Osteocyte (in vitro differentiated cells): ENCODE data around the gene HNRNPA1L2. TPM values are rescaled to one million over a fixed set of nuclear protein-coding genes. Genes with fewer than 3 reads are reported as not detected.
"Not testable (repeated sequence)": the region's sequence is repeated elsewhere in the genome, so short reads cannot be mapped to it uniquely, and the experiment has no call there.

Experiments
- DNase-seq: peaks from one replicate; pipeline ENCODE4 v3.0.0; 2021; ENCODE audit warnings: mixed read lengths; ENCODE audit not compliant: unreplicated experiment; ENCODE audit errors: extremely low spot score
- H3K27ac Mint-ChIP-seq: one replicate; pipeline ENCODE4 v1.8.0; 2021; ENCODE audit warnings: mild to moderate bottlenecking, mixed read lengths; ENCODE audit not compliant: unreplicated experiment
- H3K27me3 Mint-ChIP-seq: one replicate; pipeline ENCODE4 v1.8.0; 2021; ENCODE audit warnings: mixed read lengths; ENCODE audit not compliant: unreplicated experiment
- H3K36me3 Mint-ChIP-seq: one replicate; pipeline ENCODE4 v1.8.0; 2021; ENCODE audit warnings: mixed read lengths; ENCODE audit not compliant: unreplicated experiment
- H3K4me1 Mint-ChIP-seq: one replicate; pipeline ENCODE4 v1.8.0; 2021; ENCODE audit warnings: mixed read lengths; ENCODE audit not compliant: unreplicated experiment
- H3K4me3 Mint-ChIP-seq: one replicate; pipeline ENCODE4 v1.8.0; 2021; ENCODE audit warnings: mild to moderate bottlenecking, moderate library complexity, mixed read lengths; ENCODE audit not compliant: unreplicated experiment
- H3K9me3 Mint-ChIP-seq: one replicate; pipeline ENCODE4 v1.8.0; 2021; ENCODE audit warnings: mixed read lengths; ENCODE audit not compliant: unreplicated experiment
- total RNA-seq: library from RNA; stranded (reverse); gene quantifications from 2 replicates; pipeline ENCODE4 v1.2.1, GENCODE V29; 2021
- TF ChIP-seq, protein P1 (sequence below): fragments of 200-600 bp; sonication (generic); IDR thresholded peaks from 2 replicates; pipeline ENCODE4 v1.5.0; 2021; ENCODE audit warnings: antibody characterized with exemption, mild to moderate bottlenecking, moderate library complexity

HNRNPA1L2 gene
- total RNA-seq, 1 donor from 2014 or later, result 8.9 TPM

DNA sequence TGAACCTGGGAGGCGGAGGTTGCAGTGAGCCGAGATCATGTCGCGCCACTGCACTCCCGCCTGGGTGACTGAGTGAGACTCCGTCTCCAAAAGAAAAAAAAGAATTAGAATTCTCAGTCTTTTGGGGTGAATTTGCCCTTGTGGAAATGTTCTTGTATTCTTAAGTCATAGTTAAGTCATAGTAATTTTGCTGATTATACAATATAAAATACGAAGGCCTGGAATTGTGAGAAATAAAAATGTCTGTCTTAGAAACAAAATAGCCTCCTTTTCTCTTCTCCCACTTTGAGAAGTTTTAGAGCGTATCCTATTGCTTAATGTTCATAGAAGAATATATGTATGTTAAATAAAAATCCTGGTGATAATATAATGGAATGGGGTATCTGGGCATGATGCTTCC is 28.5 kb downstream of the HNRNPA1L2 start:
- peaks cover 23% of the 10 kb centered on the region for H3K36me3 Mint-ChIP-seq
- no peaks in the 10 kb centered on the region for H3K27me3 Mint-ChIP-seq
- TF ChIP-seq, protein P1, sequence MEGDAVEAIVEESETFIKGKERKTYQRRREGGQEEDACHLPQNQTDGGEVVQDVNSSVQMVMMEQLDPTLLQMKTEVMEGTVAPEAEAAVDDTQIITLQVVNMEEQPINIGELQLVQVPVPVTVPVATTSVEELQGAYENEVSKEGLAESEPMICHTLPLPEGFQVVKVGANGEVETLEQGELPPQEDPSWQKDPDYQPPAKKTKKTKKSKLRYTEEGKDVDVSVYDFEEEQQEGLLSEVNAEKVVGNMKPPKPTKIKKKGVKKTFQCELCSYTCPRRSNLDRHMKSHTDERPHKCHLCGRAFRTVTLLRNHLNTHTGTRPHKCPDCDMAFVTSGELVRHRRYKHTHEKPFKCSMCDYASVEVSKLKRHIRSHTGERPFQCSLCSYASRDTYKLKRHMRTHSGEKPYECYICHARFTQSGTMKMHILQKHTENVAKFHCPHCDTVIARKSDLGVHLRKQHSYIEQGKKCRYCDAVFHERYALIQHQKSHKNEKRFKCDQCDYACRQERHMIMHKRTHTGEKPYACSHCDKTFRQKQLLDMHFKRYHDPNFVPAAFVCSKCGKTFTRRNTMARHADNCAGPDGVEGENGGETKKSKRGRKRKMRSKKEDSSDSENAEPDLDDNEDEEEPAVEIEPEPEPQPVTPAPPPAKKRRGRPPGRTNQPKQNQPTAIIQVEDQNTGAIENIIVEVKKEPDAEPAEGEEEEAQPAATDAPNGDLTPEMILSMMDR, result no peak
- H3K4me3 Mint-ChIP-seq, result no peak overlapping the region
- no peaks in the 10 kb centered on the region for H3K4me1 Mint-ChIP-seq
- H3K9me3 Mint-ChIP-seq, result no peaks in the 10 kb centered on the region
- DNase-seq, result no peak
- H3K27ac Mint-ChIP-seq, result no peak overlapping the region

DNA sequence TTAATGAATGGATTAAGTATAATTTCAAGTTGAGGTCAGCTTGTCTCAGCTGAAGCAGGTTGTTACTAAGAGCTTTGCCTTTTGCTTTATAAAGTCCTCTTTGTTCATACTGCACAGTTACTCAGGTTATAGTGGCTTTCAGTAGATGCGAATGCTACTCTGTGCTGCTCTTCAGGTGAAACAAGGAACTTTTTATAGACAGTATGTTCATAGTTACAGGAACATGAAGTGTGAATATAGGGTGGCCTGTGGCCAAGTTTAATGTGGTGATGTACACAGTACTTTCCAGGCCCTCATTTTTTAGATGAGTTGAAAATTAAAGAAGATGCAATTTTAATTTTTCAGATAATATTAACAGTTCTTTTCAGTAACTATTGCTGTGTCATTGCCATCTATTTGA is 31.2 kb downstream of the HNRNPA1L2 start:
- no peak for DNase-seq
- no peak overlapping the region for H3K4me3 Mint-ChIP-seq
- TF ChIP-seq, protein P1, result no peak
- H3K9me3 Mint-ChIP-seq, result no peaks in the 10 kb centered on the region
- H3K4me1 Mint-ChIP-seq, result no peaks in the 10 kb centered on the region
- H3K36me3 Mint-ChIP-seq, result peaks cover 17% of the 10 kb centered on the region
- H3K27me3 Mint-ChIP-seq, result no peaks in the 10 kb centered on the region
- no peak overlapping the region for H3K27ac Mint-ChIP-seq

DNA sequence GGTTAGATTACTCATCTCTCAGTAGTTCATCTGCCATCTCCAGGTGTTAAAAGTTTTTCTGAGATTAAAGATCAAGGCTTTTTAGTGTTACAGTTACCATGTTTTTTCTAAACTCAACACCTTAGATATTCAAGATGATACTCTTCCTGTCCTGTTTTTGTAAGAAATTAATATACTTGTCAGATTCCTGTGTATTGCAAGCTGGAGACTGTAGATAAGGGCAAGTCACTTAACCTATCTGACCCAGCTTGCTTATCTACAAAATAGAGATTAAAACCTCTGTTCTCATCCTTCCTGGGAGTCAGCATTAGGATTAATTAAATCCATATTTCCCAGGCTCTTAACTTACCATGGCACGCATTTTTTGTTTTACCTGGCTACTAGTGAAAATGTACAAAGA is 35.6 kb downstream of the HNRNPA1L2 start:
- no peak for DNase-seq
- Mint-ChIP-seq H3K27me3 (no peaks in the 10 kb centered on the region), H3K4me3 (no peak overlapping the region), H3K9me3 (no peaks in the 10 kb centered on the region), H3K4me1 (no peaks in the 10 kb centered on the region), H3K36me3 (peaks cover 33% of the 10 kb centered on the region), H3K27ac (no peak overlapping the region)
- TF ChIP-seq, protein P1, result no peak

DNA sequence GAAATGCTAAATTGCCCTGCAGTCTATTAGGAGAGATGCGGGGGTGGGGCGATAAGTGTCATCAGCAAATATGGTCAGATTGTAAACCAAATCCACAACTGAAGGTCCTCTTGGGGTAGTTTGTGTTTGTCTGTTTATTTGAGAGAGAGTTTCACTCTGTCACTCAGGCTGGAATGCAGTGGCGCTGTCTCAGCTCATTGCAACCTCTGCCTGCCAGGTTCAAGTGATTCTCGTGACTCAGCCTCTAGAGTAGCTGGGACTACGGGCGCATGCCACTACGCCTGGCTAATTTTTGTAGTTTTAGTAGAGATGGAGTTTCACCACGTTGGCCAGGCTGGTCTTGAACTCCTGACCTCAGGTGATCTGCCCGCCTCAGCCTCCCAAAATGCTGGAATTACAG is 43.6 kb downstream of the HNRNPA1L2 start:
- H3K27ac Mint-ChIP-seq, H3K27me3 Mint-ChIP-seq, H3K9me3 Mint-ChIP-seq, H3K4me1 Mint-ChIP-seq, DNase-seq, H3K4me3 Mint-ChIP-seq: not testable (repeated sequence)
- peaks cover 58% of the 10 kb centered on the region for H3K36me3 Mint-ChIP-seq

DNA sequence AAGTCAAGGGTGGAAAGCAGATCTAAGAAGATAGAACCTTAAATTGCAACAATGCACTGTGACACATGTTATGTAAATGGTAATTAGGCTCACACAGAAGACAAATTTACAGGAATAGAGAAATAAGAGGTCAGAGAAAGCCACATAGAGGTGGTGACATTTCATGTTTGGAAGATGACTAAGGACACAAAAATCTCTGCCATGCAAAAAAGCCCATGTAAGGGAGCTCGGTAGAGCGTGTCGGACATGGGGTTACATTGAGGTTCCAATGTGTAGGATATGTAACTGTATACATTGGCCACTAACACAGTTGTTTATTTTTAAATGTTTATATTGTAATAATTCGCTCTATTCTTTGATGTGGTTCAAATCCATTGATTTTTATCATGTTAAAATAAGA is 44.1 kb downstream of the HNRNPA1L2 start:
- Mint-ChIP-seq H3K4me1 (no peaks in the 10 kb centered on the region), H3K36me3 (peaks cover 58% of the 10 kb centered on the region), H3K27me3 (no peaks in the 10 kb centered on the region), H3K9me3 (no peaks in the 10 kb centered on the region), H3K27ac (no peak overlapping the region), H3K4me3 (no peak overlapping the region)
- DNase-seq, result no peak
- TF ChIP-seq, protein P1, result no peak

Other genes starting within 250 kb of the HNRNPA1L2 start
- 3.1 and 3.7 TPM in 2 replicates for gene THSD1, start 236.3 kb upstream of the HNRNPA1L2 start, total RNA-seq
- 43.6 and 44.3 TPM in 2 replicates for gene VPS36, start 191.8 kb upstream of the HNRNPA1L2 start, total RNA-seq
- gene CKAP2, start 187.0 kb upstream of the HNRNPA1L2 start, total RNA-seq, result 24.5 and 25.8 TPM in 2 replicates
- 46.1 and 48.4 TPM in 2 replicates for gene SUGT1, start 10.4 kb downstream of the HNRNPA1L2 start, total RNA-seq
- gene CNMD, start 97.4 kb downstream of the HNRNPA1L2 start, total RNA-seq, result not detected in 2 replicates
- not detected in 2 replicates for gene PCDH8, start 206.2 kb downstream of the HNRNPA1L2 start, total RNA-seq